Left lung (tissue), 14 donors: Measurements from ENCODE around the gene TCEAL1. TPM values are rescaled to one million over a fixed set of nuclear protein-coding genes. Genes with fewer than 3 reads are reported as not detected.

Experiments
- ATAC-seq: fragments of 200-7000 bp; cut with Tn5 transposase; one replicate; pipeline ENCODE4 v1.9.1; 2020; ENCODE audit warnings: moderate library complexity
- DNase-seq, 4 donors: peaks; one replicate each; pipeline ENCODE4 v3.0.0-alpha.2; 2013 to 2020
- H3K27ac ChIP-seq, 2 donors: fragments of 200-600 bp; sonication (generic) in 1 of 2; one replicate each; pipeline versions ENCODE4 v1.5.0 to v1.8.0; 2020 to 2021
- H3K27me3 ChIP-seq, 2 donors: fragments of 200-600 bp; sonication (generic) in 1 of 2; one replicate each; pipeline versions ENCODE4 v1.5.0 to v1.8.0; 2020 to 2021
- H3K36me3 ChIP-seq, 2 donors: fragments of 200-600 bp; sonication (generic) in 1 of 2; one replicate each; pipeline versions ENCODE4 v1.5.0 to v1.8.0; 2020 to 2021
- H3K4me1 ChIP-seq, 2 donors: fragments of 200-600 bp; one replicate each; pipeline ENCODE4 v1.8.0; 2021
- H3K4me3 ChIP-seq, 2 donors: fragments of 200-600 bp; sonication (generic) in 1 of 2; one replicate each; pipeline versions ENCODE4 v1.5.0 to v1.8.0; 2020 to 2021; ENCODE audit warnings: mild to moderate bottlenecking in 1 of 2
- H3K9me3 ChIP-seq, 2 donors: fragments of 200-600 bp; sonication (generic) in 1 of 2; one replicate each; pipeline versions ENCODE4 v1.5.0 to v1.8.0; 2020 to 2021
- CTCF ChIP-seq, 2 donors: fragments of 200-600 bp; sonication (generic) in 1 of 2; IDR thresholded peaks; one replicate each; pipeline versions ENCODE4 v1.5.0 to v1.8.0; 2021; ENCODE audit warnings: antibody characterized with exemption in 2 of 2
- intact Hi-C, 2 donors: fragments of 100-400 bp; cut with DNase I; formaldehyde crosslinking; loops; one replicate each; pipeline versions ENCODE4 v1.11.2 to v1.14.2; 2022
- long read RNA-seq, 12 donors: library from polyadenylated mRNA in 2 of 12; unstranded in 2 of 12; transcript quantifications; one replicate each; pipeline ENCODE4 v2.0.0 and lab custom pipeline, GENCODE V29; 2019 to 2026
- polyA plus RNA-seq, 6 donors: library from polyadenylated mRNA; unstranded; fragments of 120-200 nt; gene quantifications; one replicate each; pipeline ENCODE4 v1.2.1, GENCODE V29; 2013; ENCODE audit not compliant: insufficient read length in 6 of 6
- total RNA-seq, 2 donors: library from RNA; stranded (reverse); fragmentation: NEBNext Ultra II Directional; extraction: Animal tissue kit (Norgen Biotek cat#: 25700); gene quantifications; one replicate each; pipeline ENCODE4 v1.2.1, GENCODE V29; 2021
- donor health status: DM: no; HTN: yes; CAD: no.
- donor health status: DM: no; HTN: no; CAD: no.

Gene TCEAL1
- 10 to 100 TPM; 27.3 to 29.5 TPM for total RNA-seq
- polyA plus RNA-seq, result 10 to 100 TPM; 31.3 to 34.0 (median 32.7) TPM
- long read RNA-seq, donor 1, transcript TCEAL1-201 (3 exons, 1,164 nt), result major isoform, 12 of 27 reads
- long read RNA-seq, donor 1, transcript TCEAL1-202 (3 exons, 1,201 nt), result minor isoform, 6 of 27 reads
- long read RNA-seq, donor 1, partial matches to known transcripts, result 6 of 27 reads
- long read RNA-seq, donor 1, other reads (novel, unspliced or antisense), result 0 of 27 reads
- long read RNA-seq, donor 2, transcript TCEAL1-201 (3 exons, 1,164 nt), result major isoform, 15 of 30 reads
- long read RNA-seq, donor 2, transcript TCEAL1-202 (3 exons, 1,201 nt), result minor isoform, 6 of 30 reads
- long read RNA-seq, donor 2, partial matches to known transcripts, result 8 of 30 reads
- long read RNA-seq, donor 2, other reads (novel, unspliced or antisense), result 0 of 30 reads
- long read RNA-seq, donor 3, transcript TCEAL1-201 (3 exons, 1,164 nt), result major isoform, 7 of 19 reads
- long read RNA-seq, donor 3, partial matches to known transcripts, result 6 of 19 reads
- long read RNA-seq, donor 3, other reads (novel, unspliced or antisense), result 0 of 19 reads
- long read RNA-seq, donor 4, transcript TCEAL1-201 (3 exons, 1,164 nt), result major isoform, 7 of 30 reads
- long read RNA-seq, donor 4, partial matches to known transcripts, result 8 of 30 reads
- long read RNA-seq, donor 4, other reads (novel, unspliced or antisense), result 8 of 30 reads
- long read RNA-seq, donor 5, transcript TCEAL1-202 (3 exons, 1,201 nt), result minor isoform, 5 of 27 reads
- long read RNA-seq, donor 5, transcript TCEAL1-201 (3 exons, 1,164 nt), result major isoform, 13 of 27 reads
- long read RNA-seq, donor 5, partial matches to known transcripts, result 6 of 27 reads
- long read RNA-seq, donor 5, other reads (novel, unspliced or antisense), result 0 of 27 reads
- long read RNA-seq, donor 6, transcript TCEAL1-201 (3 exons, 1,164 nt), result major isoform, 15 of 48 reads
- long read RNA-seq, donor 6, partial matches to known transcripts, result 7 of 48 reads
- long read RNA-seq, donor 6, other reads (novel, unspliced or antisense), result 20 of 48 reads
- long read RNA-seq, donor 7, transcript TCEAL1-201 (3 exons, 1,164 nt), result major isoform, 10 of 22 reads
- long read RNA-seq, donor 7, partial matches to known transcripts, result 0 of 22 reads
- long read RNA-seq, donor 7, other reads (novel, unspliced or antisense), result 5 of 22 reads
- long read RNA-seq, donor 8, transcript TCEAL1-201 (3 exons, 1,164 nt), result major isoform, 5 of 11 reads
- long read RNA-seq, donor 8, transcript TCEAL1-202 (3 exons, 1,201 nt), result major isoform, 5 of 11 reads
- long read RNA-seq, donor 8, partial matches to known transcripts, result 0 of 11 reads
- long read RNA-seq, donor 8, other reads (novel, unspliced or antisense), result 0 of 11 reads
- long read RNA-seq, donor 9, result 0 reads
- long read RNA-seq, donor 10, partial matches to known transcripts, result 8 of 20 reads
- long read RNA-seq, donor 10, other reads (novel, unspliced or antisense), result 10 of 20 reads
- long read RNA-seq, donor 11, transcript TCEAL1-202 (3 exons, 1,201 nt), result minor isoform, 5 of 48 reads
- long read RNA-seq, donor 11, transcript TCEAL1-203 (3 exons, 721 nt), result minor isoform, 5 of 48 reads
- long read RNA-seq, donor 11, transcript TCEAL1-201 (3 exons, 1,164 nt), result major isoform, 15 of 48 reads
- long read RNA-seq, donor 11, partial matches to known transcripts, result 11 of 48 reads
- long read RNA-seq, donor 11, other reads (novel, unspliced or antisense), result 10 of 48 reads
- long read RNA-seq, donor 12, transcript TCEAL1-201 (3 exons, 1,164 nt), result major isoform, 15 of 27 reads
- long read RNA-seq, donor 12, partial matches to known transcripts, result 6 of 27 reads
- long read RNA-seq, donor 12, other reads (novel, unspliced or antisense), result 0 of 27 reads

GRCh38 chrX:103628386-103629317, at the start of gene TCEAL1:
Gene TCEAL1, plus strand, starts transcription at chrX:103628975. Its CDS starts 942 bp downstream, at chrX:103629917.
- Histone ChIP-seq H3K4me3 (peak within 1 kb of the TSS; percentile 57 to 58), H3K4me1 (no peaks in the 10 kb centered on the region), H3K27me3 (no peaks in the 10 kb centered on the region), H3K36me3 (no peaks in the 10 kb centered on the region), H3K9me3 (no peaks in the 10 kb centered on the region), H3K27ac (peak within 1 kb of the TSS; percentile 82 to 91)
- DNase-seq (peak; percentile 60 to 85 (median 70)), ATAC-seq (peak; percentile 64)
- TF ChIP-seq CTCF (IDR thresholded peaks at IDR 0.05), result no peak
- intact Hi-C loops, result no loop called here

GRCh38 chrX:103584596-103584995, 44.2 kb upstream of the TCEAL1 start:
- no peak for TF ChIP-seq CTCF (IDR thresholded peaks at IDR 0.05)
- Histone ChIP-seq H3K36me3 (no peaks in the 10 kb centered on the region), H3K27me3 (no peaks in the 10 kb centered on the region), H3K9me3 (no peaks in the 10 kb centered on the region), H3K4me1 (no peaks in the 10 kb centered on the region), H3K27ac (no peak overlapping the region), H3K4me3 (no peak overlapping the region)
- ATAC-seq (no peak), DNase-seq (peak in 1 of 4 donors; percentile 12)
- intact Hi-C loops, result no loop called here

- intact Hi-C loops, result no loop called here
- Histone ChIP-seq H3K27ac (peak within 1 kb of the TSS; percentile 61 to 78), H3K36me3 (no peaks in the 10 kb centered on the region), H3K27me3 (no peaks in the 10 kb centered on the region), H3K4me3 (peak within 1 kb of the TSS; percentile 54), H3K4me1 (no peaks in the 10 kb centered on the region), H3K9me3 (no peaks in the 10 kb centered on the region)
- DNase-seq, result peak in 3 of 4 donors; percentile 58 to 87 (median 60)
- no peak for TF ChIP-seq CTCF (IDR thresholded peaks at IDR 0.05)
- peak; percentile 96 for ATAC-seq
Measured at GRCh38 chrX:103585411-103586313, 43.1 kb upstream of the TCEAL1 start, which contains the start of gene TCEAL4. Gene TCEAL4, plus strand, starts transcription at chrX:103585515. Its CDS starts 1,161 bp downstream, at chrX:103586676.
